Placental pericyte (primary cell): ENCODE results near the gene ARL8A. TPM values are rescaled to one million over a fixed set of nuclear protein-coding genes. Genes with fewer than 3 reads are reported as not detected.

Source experiments
- small RNA-seq: library from RNA; depleted of rRNA; stranded (forward); fragments of <200 nt; gene quantifications from one replicate; pipeline ENCODE3, GENCODE V24; 2012; ENCODE audit warnings: low replicate concordance
- total RNA-seq: library from RNA; depleted of rRNA; stranded (reverse); fragments of >200 nt; gene quantifications from 2 replicates; pipeline ENCODE4 v1.2.3, GENCODE V29; 2012

Gene ARL8A
- total RNA-seq, result 30.5 and 33.7 TPM in 2 replicates

GRCh38 chr1:202144402-202145067 is at the start of gene ARL8A:
ARL8A (minus strand) TSS chr1:202144737; CDS start chr1:202144572, 165 bp downstream.

GRCh38 chr1:202193614-202194327 is 49.2 kb upstream of the ARL8A start, which contains the start of gene LGR6:
LGR6 (plus strand) TSS chr1:202193799; CDS start chr1:202193990, 191 bp downstream.

GRCh38 chr1:202160377-202160940 is 15.9 kb upstream of the ARL8A start, which contains the start of gene PTPN7:
PTPN7 (minus strand) TSS chr1:202160602; CDS start chr1:202159402, 1,200 bp downstream.

GRCh38 chr1:202122639-202123335 is 21.8 kb downstream of the ARL8A start, which contains the start of gene GPR37L1:
GPR37L1 (plus strand) TSS chr1:202122917; CDS start chr1:202122964, 47 bp downstream.

Small RNAs within 50 kb of the gene (small RNA-seq; reads per million reads assigned to genes)
- gene CRIP1P3, result not detected

Other genes starting within 250 kb of the ARL8A start
- 5.4 and 5.9 TPM in 2 replicates for gene LMOD1, start 198.2 kb downstream of the ARL8A start, total RNA-seq
- gene TIMM17A, start 189.2 kb downstream of the ARL8A start, total RNA-seq, result 71.3 TPM in 2 replicates
- 60.0 and 66.7 TPM in 2 replicates for gene RNPEP, start 162.1 kb downstream of the ARL8A start, total RNA-seq
- gene ELF3, start 134.2 kb downstream of the ARL8A start, total RNA-seq, result 0.29 and 5.3 TPM in 2 replicates
- under 0.01 and 0.22 TPM in 2 replicates for gene GPR37L1, start 21.8 kb downstream of the ARL8A start, total RNA-seq
- not detected in 2 replicates for gene PTPN7, start 15.9 kb upstream of the ARL8A start, total RNA-seq
- gene LGR6, start 49.1 kb upstream of the ARL8A start, total RNA-seq, result under 0.01 TPM in 1 of 2 replicates, not detected in the other
- gene UBE2T, start 197.2 kb upstream of the ARL8A start, total RNA-seq, result 5.9 and 50.7 TPM in 2 replicates
- 18.8 and 20.5 TPM in 2 replicates for gene PPP1R12B, start 204.0 kb upstream of the ARL8A start, total RNA-seq